RWPE2 (cell line): ENCODE measurements around the gene CARS2.
"Not testable (repeated sequence)": the region's sequence is repeated elsewhere in the genome, so short reads cannot be mapped to it uniquely, and the experiment has no call there.

Experiments used
- ATAC-seq: fragments of 200-7000 bp; cut with Tn5 transposase; 3 replicates; pipeline ENCODE4 v1.9.1; 2021; ENCODE audit warnings: low read depth
- DNase-seq: peaks from one replicate; pipeline ENCODE4 v3.0.0-alpha.2; 2020; ENCODE audit warnings: low spot score
- H3K27ac ChIP-seq: fragments of 450-650 bp; 2 replicates; pipeline ENCODE4 v1.5.1; 2017; ENCODE audit warnings: mild to moderate bottlenecking; ENCODE audit not compliant: poor library complexity, severe bottlenecking
- H3K27me3 ChIP-seq: fragments of 250-450 bp; sonication (Bioruptor Pico); 2 replicates; pipeline ENCODE4 v1.5.1; 2021; ENCODE audit warnings: mild to moderate bottlenecking, moderate library complexity; ENCODE audit not compliant: insufficient read depth, poor library complexity, severe bottlenecking
- H3K36me3 ChIP-seq: fragments of 250-450 bp; sonication (Bioruptor Pico); 2 replicates; pipeline ENCODE4 v1.5.1; 2020; ENCODE audit warnings: low read depth, mild to moderate bottlenecking, moderate library complexity
- H3K4me1 ChIP-seq: fragments of 250-450 bp; sonication (Bioruptor Pico); 2 replicates; pipeline ENCODE4 v1.5.1; 2021; ENCODE audit warnings: mild to moderate bottlenecking, moderate library complexity; ENCODE audit not compliant: insufficient read depth, poor library complexity, severe bottlenecking
- H3K4me3 ChIP-seq: fragments of 250-450 bp; sonication (Bioruptor Pico); 2 replicates; pipeline ENCODE4 v1.5.1; 2021; ENCODE audit warnings: mild to moderate bottlenecking, moderate library complexity; ENCODE audit not compliant: severe bottlenecking
- H3K9me3 ChIP-seq: fragments of 250-450 bp; sonication (Bioruptor Pico); 2 replicates; pipeline ENCODE4 v1.5.1; 2021; ENCODE audit warnings: mild to moderate bottlenecking, moderate library complexity; ENCODE audit not compliant: severe bottlenecking
- TF ChIP-seq, protein P1 (sequence below): fragments of 450-650 bp; IDR thresholded peaks from one replicate; pipeline ENCODE4 v1.5.1; 2017; ENCODE audit warnings: mild to moderate bottlenecking, moderate library complexity; ENCODE audit not compliant: poor library complexity, severe bottlenecking

The CARS2 gene

DNA sequence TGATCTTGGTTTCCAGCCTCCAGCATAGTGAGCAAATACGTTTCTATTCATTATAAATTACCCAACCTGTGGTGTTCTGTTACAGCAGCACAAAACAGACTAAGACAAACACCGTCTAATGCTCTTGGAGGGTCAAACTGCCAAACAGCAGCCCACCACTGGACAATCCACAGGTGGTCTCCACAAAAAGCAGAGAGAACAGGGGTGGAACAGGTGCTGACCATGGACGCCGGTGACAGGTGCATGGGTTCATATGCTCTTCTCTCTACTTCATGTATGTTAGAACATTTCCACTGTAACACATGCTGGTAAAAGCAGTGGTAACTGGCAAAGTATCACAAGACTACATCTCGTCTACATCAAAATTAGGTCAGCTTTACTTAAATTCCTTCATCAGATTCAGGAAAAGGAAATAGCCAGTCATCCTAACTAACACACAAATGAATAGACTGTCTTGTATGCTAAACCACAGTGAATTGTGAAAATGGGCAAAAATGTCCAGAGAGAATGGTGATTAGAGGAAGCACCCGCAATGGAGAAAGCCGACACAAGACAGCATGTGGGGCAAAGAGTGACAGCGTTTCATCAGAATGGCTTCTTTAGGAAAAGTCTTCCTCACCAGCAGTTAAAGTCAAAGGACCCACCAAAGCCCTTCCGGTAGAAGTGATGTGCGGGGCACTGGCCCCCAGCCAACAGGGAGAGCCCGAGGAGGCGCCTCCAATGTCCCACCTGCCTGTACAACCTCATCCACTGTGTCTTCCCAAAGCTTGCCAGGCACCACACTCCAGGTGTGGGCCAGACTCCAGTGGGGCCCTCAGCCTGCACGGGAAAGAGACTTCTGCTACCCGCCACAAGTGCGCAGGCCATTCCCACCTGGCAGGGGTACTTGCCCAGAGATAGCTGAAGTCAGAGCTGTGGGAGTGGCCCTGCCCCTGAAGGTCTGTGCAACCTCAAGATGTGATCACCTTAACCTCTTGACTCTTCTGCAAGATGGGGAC, 6.5 kb downstream of the CARS2 start:
- TF ChIP-seq, protein P1, sequence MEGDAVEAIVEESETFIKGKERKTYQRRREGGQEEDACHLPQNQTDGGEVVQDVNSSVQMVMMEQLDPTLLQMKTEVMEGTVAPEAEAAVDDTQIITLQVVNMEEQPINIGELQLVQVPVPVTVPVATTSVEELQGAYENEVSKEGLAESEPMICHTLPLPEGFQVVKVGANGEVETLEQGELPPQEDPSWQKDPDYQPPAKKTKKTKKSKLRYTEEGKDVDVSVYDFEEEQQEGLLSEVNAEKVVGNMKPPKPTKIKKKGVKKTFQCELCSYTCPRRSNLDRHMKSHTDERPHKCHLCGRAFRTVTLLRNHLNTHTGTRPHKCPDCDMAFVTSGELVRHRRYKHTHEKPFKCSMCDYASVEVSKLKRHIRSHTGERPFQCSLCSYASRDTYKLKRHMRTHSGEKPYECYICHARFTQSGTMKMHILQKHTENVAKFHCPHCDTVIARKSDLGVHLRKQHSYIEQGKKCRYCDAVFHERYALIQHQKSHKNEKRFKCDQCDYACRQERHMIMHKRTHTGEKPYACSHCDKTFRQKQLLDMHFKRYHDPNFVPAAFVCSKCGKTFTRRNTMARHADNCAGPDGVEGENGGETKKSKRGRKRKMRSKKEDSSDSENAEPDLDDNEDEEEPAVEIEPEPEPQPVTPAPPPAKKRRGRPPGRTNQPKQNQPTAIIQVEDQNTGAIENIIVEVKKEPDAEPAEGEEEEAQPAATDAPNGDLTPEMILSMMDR: no peak
- no peak for DNase-seq
- Histone ChIP-seq H3K27me3 (no peaks in the 10 kb centered on the region), H3K36me3 (peaks cover 95% of the 10 kb centered on the region), H3K27ac (no peak overlapping the region), H3K4me1 (peaks cover 5% of the 10 kb centered on the region), H3K4me3 (no peak overlapping the region), H3K9me3 (no peaks in the 10 kb centered on the region)
- ATAC-seq: no peak

DNA sequence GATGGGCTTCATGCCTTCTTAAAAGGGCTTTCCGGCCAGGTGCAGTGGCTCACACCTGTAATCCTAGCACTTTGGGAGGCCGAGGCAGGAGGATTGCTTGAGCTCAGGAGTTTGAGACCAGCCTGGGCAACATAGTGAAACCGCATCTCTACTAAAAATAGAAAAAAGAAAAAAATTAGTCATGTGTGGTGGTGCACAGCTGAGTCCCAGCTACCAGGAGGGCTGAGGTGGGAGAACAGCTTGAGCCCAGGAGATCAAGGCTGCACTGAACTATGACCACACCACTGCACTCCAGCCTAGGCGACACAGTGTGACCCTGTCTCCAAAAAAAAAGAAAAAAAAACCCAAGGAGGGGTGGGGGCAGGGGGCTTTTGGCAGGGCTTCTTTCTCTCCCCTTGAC, 7.2 kb downstream of the CARS2 start:
- DNase-seq (no peak), ATAC-seq (no peak)
- TF ChIP-seq, protein P1: no peak
- Histone ChIP-seq H3K9me3 (no peaks in the 10 kb centered on the region), H3K4me1 (no peaks in the 10 kb centered on the region), H3K27ac (no peak overlapping the region), H3K27me3 (no peaks in the 10 kb centered on the region), H3K36me3 (peaks cover 89% of the 10 kb centered on the region), H3K4me3 (no peak overlapping the region)

DNA sequence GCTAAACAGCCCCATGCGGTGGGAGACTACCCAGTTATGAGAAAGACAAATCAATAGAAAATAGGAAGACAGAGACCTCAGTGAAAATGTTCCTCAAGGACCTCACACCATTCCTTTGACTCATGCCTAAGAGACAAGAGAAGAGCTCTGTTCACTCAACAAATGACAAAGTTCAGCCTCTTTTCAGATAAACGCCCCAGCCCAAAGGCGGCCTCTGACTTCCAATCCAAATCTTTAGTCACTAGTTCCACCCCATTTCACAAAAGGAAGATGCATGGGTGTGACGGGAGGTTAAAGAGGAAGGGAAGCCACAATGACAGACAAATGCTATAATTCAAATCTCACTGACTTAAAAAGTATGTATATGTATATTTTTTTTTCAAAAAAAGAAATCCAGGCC, 8.1 kb downstream of the CARS2 start:
- no peak overlapping the region for H3K27ac ChIP-seq
- no peak overlapping the region for H3K4me3 ChIP-seq
- no peaks in the 10 kb centered on the region for H3K9me3 ChIP-seq
- no peaks in the 10 kb centered on the region for H3K4me1 ChIP-seq
- peaks cover 87% of the 10 kb centered on the region for H3K36me3 ChIP-seq
- H3K27me3 ChIP-seq: no peaks in the 10 kb centered on the region
- ATAC-seq: no peak
- no peak for DNase-seq
- TF ChIP-seq, protein P1: no peak

DNA sequence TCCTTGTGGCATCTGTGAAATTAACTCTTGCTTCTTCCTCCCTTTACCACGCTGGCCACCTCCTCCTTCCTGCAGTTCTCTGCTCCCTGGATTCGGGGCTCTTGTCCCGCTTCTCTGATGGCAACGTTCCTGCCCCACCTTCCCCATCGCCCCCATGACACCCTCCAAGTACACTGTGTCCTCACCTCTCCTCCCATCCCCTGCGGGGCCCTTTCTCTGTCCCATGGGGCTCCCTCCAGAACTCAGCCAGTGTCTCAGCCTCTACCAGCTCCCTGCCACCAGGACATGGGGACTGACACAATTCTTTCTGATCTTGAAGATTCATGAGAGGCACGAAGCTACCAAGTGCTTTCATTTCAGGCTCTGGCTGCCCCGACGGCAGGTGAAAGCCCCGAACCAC, 9.1 kb downstream of the CARS2 start:
- H3K4me3 ChIP-seq: no peak overlapping the region
- TF ChIP-seq, protein P1: no peak
- H3K27me3 ChIP-seq: no peaks in the 10 kb centered on the region
- no peaks in the 10 kb centered on the region for H3K9me3 ChIP-seq
- no peak overlapping the region for H3K27ac ChIP-seq
- no peaks in the 10 kb centered on the region for H3K4me1 ChIP-seq
- H3K36me3 ChIP-seq: peaks cover 77% of the 10 kb centered on the region
- DNase-seq (no peak), ATAC-seq (no peak)

DNA sequence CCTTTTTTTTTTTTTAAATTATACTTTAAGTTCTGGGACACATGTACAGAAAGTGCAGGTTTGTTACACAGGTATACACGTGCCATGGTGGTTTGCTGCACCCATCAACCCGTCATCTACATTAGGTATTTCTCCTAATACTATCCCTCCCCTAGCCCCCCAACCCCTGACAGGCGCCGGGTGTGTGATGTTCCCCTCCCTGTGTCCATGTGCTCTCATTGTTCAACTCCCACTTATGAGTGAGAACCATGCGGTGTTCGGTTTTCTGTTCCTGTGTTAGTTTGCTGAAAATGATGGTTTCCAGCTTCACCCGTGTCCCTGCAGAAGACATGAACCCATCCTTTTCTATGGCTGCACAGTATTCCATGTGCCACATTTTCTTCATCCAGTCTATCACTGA, 10.1 kb downstream of the CARS2 start:
- not testable (repeated sequence) for ATAC-seq, H3K4me3 ChIP-seq, H3K27ac ChIP-seq, DNase-seq, H3K27me3 ChIP-seq, H3K4me1 ChIP-seq, H3K9me3 ChIP-seq
- H3K36me3 ChIP-seq: peaks cover 73% of the 10 kb centered on the region
